ENCODE data around the gene MED7. TPM values are rescaled to one million over a fixed set of nuclear protein-coding genes. Genes with fewer than 3 reads are reported as not detected.

MED7 gene
- total and polyA plus RNA-seq, 2 of the 4 experiments (the other 2 are of a cell fraction) = 8.6 to 9.0 TPM

DNA sequence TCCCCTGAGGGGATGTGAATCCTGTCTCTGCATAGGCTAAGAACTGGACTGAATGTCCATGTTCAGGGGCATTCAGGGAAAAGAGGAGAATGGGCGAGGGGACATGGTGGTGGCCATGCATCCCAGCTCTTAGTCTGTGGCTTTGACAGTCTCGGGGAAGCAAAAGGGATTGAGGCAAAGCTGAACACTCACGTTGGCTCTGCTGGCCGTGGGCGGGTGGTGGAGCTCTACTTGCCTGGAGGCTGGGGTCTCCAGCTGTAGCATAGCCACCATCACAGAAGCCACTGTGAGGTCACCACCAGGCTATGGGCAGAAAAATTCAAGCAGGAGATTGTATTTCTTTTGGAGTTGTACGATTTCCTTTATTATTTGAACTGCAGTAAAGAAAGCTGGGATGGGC, 19.3 kb upstream of the MED7 start:
- DNase-seq = no peak

More for the DNA sequence above, 19.3 kb upstream of the MED7 start:
- Histone ChIP-seq H3K23ac (ENCODE audit: low read depth, low read length) (no peak overlapping the region), H4K5ac (ENCODE audit: low read depth, low read length) (no peak overlapping the region), H2AK5ac (ENCODE audit: low read depth, low read length) (no peak overlapping the region), H3K4me3 (ENCODE audit: insufficient read depth, low read depth, low read length) (no peak overlapping the region), H4K8ac (ENCODE audit: low read depth in 2 of 2, low read length in 2 of 2) (no peak overlapping the region), H3K18ac (ENCODE audit: low read depth, low read length) (no peak overlapping the region), H3K14ac (replicated peaks; ENCODE audit: low read depth, low read length) (no peak overlapping the region), H4K91ac (ENCODE audit: insufficient read depth, low read depth, low read length) (no peak overlapping the region), H2AFZ (replicated peaks; ENCODE audit: low read length, poor library complexity) (no peak overlapping the region), H4K20me1 (ENCODE audit: insufficient read depth, low read length) (no peaks in the 10 kb centered on the region), H3K56ac (ENCODE audit: extremely low read depth, insufficient read depth, low read length) (no peak overlapping the region), H3K4me1 (ENCODE audit: control insufficient read depth, insufficient read depth, low read length) (no peaks in the 10 kb centered on the region), H2BK5ac (ENCODE audit: low read depth, low read length, poor library complexity, severe bottlenecking) (no peak overlapping the region), H3K36me3 (ENCODE audit: control insufficient read depth, insufficient read depth, low read length) (no peaks in the 10 kb centered on the region), H3K79me1 (ENCODE audit: low read depth in 1 of 2, low read length in 2 of 2) (no peaks in the 10 kb centered on the region), H3K4ac (ENCODE audit: low read depth, low read length) (no peak overlapping the region), H3K9ac (ENCODE audit: low read depth, low read length) (no peak overlapping the region), H2BK20ac (ENCODE audit: low read depth, low read length) (no peak overlapping the region), H3K4me2 (ENCODE audit: low read depth, low read length) (no peak overlapping the region), H3K27me3 (ENCODE audit: control insufficient read depth, insufficient read depth, low read length) (peaks cover 12% of the 10 kb centered on the region), H2AK9ac (replicated peaks; ENCODE audit: low read depth, low read length, poor library complexity) (no peak overlapping the region), H3K9me1 (ENCODE audit: insufficient read depth, low read length) (no peaks in the 10 kb centered on the region), H3K9me3 (ENCODE audit: control insufficient read depth, insufficient read depth, low read length) (no peaks in the 10 kb centered on the region), H3K27ac (ENCODE audit: insufficient read depth, low read length) (no peak overlapping the region), H2BK120ac (ENCODE audit: low read depth, low read length) (no peak overlapping the region), H2BK15ac (ENCODE audit: low read depth, low read length) (no peak overlapping the region)
- ATAC-seq (ENCODE audit: low read depth) = no peak
- no TSS peak for BruUV-seq (replicated peaks)
- ChIA-PET CTCF (interaction anchor here (1.9 kb wide), 1 partner anchor 13 kb away, joined by 4 read pairs; no protein-coding TSS in a partner anchor), POLR2A (ENCODE audit: unreplicated experiment) (no interaction called here)
- dilution Hi-C loops (cut with HindIII; ENCODE audit: low sequenced_read_pairs, unreplicated experiment) (no loop called here), in situ Hi-C loops (cut with MboI; ENCODE audit: low sequenced_read_pairs) (no loop called here), intact Hi-C loops (cut with micrococcal nuclease) (no loop called here)
- TF ChIP-seq CHD1 (IDR thresholded peaks at IDR 0.05; ENCODE audit: low read depth, low read length) = no peak
- 63% methylated on average over 3 of the region's 6 CpGs; no CpG with 5 or more reads in 1 of the 2 experiments for WGBS, 2 experiments (ENCODE audit: extremely low coverage in 2 of 2, insufficient read length in 1 of 2)

Data from IMR-90 (cell line).